Mesenchymal stem cell (in vitro differentiated cells and primary cell): ENCODE measurements around the gene SDC4.

Experiments
- DNase-seq: peaks from one replicate; pipeline ENCODE4 v3.0.0-alpha.2; 2013
- H2AFZ ChIP-seq: one replicate; pipeline ENCODE4 v1.6.1; 2013; ENCODE audit warnings: low read depth, mild to moderate bottlenecking, control low read depth, inconsistent platforms, low read length, moderate library complexity
- H2AK5ac ChIP-seq: 2 replicates; pipeline ENCODE4 v1.6.1; 2013; ENCODE audit warnings: low read length, moderate library complexity, mild to moderate bottlenecking, inconsistent platforms; ENCODE audit not compliant: severe bottlenecking
- H2BK120ac ChIP-seq: one replicate; pipeline ENCODE4 v1.6.1; 2013; ENCODE audit warnings: low read depth, mild to moderate bottlenecking, inconsistent platforms, low read length, moderate library complexity
- H2BK12ac ChIP-seq, 2 experiments: one replicate each; pipeline ENCODE4 v1.6.1; 2013; ENCODE audit warnings: inconsistent platforms in 2 of 2, low read length in 2 of 2, mild to moderate bottlenecking in 2 of 2, moderate library complexity in 2 of 2, control low read depth in 1 of 2
- H2BK15ac ChIP-seq: one replicate; pipeline ENCODE4 v1.6.1; 2013; ENCODE audit warnings: mild to moderate bottlenecking, low read depth, inconsistent platforms; ENCODE audit not compliant: poor library complexity, severe bottlenecking
- H2BK5ac ChIP-seq: 2 replicates; pipeline ENCODE4 v1.6.1; 2013; ENCODE audit warnings: low read depth, mild to moderate bottlenecking, low read length, control low read depth, inconsistent platforms; ENCODE audit not compliant: poor library complexity, severe bottlenecking
- H3K14ac ChIP-seq, 2 experiments: one replicate each; pipeline ENCODE4 v1.6.1; 2013; ENCODE audit warnings: inconsistent platforms in 2 of 2, low read length in 2 of 2, control low read depth in 1 of 2, mild to moderate bottlenecking in 1 of 2, moderate library complexity in 1 of 2
- H3K18ac ChIP-seq, 2 experiments: one replicate each; pipeline ENCODE4 v1.6.1; 2013; ENCODE audit warnings: inconsistent platforms in 2 of 2, low read length in 2 of 2, control low read depth in 1 of 2, low read depth in 1 of 2, mild to moderate bottlenecking in 1 of 2
- H3K23ac ChIP-seq, 2 experiments: one replicate each; pipeline ENCODE4 v1.6.1; 2013; ENCODE audit warnings: inconsistent platforms in 2 of 2, low read length in 2 of 2, mild to moderate bottlenecking in 2 of 2, moderate library complexity in 2 of 2, control low read depth in 1 of 2
- H3K27ac ChIP-seq: 2 replicates; pipeline ENCODE4 v1.5.1; 2013; ENCODE audit warnings: mild to moderate bottlenecking, moderate library complexity, low read length, control low read depth, inconsistent platforms; ENCODE audit not compliant: poor library complexity, severe bottlenecking
- H3K27me3 ChIP-seq, 2 experiments: 2 replicates each; pipeline versions ENCODE4 v1.6.1 to v1.7.0; 2013; ENCODE audit warnings: low read length in 2 of 2, mild to moderate bottlenecking in 2 of 2, moderate library complexity in 2 of 2, control low read depth in 1 of 2, inconsistent platforms in 1 of 2; ENCODE audit not compliant: control insufficient read depth in 1 of 2, insufficient read depth in 1 of 2
- H3K36me3 ChIP-seq, 2 experiments: 2 replicates each; pipeline versions ENCODE4 v1.6.1 to v1.7.0; 2013; ENCODE audit warnings: low read length in 2 of 2, control low read depth in 1 of 2, inconsistent platforms in 1 of 2, low read depth in 1 of 2, mild to moderate bottlenecking in 1 of 2; ENCODE audit not compliant: insufficient read depth in 2 of 2, control insufficient read depth in 1 of 2
- H3K4ac ChIP-seq, 2 experiments: one replicate each; pipeline ENCODE4 v1.6.1; 2013; ENCODE audit warnings: inconsistent platforms in 2 of 2, low read length in 2 of 2, mild to moderate bottlenecking in 2 of 2, moderate library complexity in 2 of 2, control low read depth in 1 of 2, low read depth in 1 of 2
- H3K4me1 ChIP-seq: 2 replicates; pipeline ENCODE4 v1.6.1; 2013; ENCODE audit warnings: low read depth, low read length, control low read depth; ENCODE audit not compliant: control insufficient read depth, insufficient read depth
- H3K4me2 ChIP-seq: 2 replicates; pipeline ENCODE4 v1.6.1; 2013; ENCODE audit warnings: low read length, mild to moderate bottlenecking, inconsistent platforms; ENCODE audit not compliant: poor library complexity, severe bottlenecking
- H3K4me3 ChIP-seq, 2 experiments: 2 replicates each; pipeline versions ENCODE4 v1.5.1 to v1.7.0; 2013; ENCODE audit warnings: low read length in 2 of 2, mild to moderate bottlenecking in 2 of 2, control low read depth in 1 of 2, low read depth in 1 of 2; ENCODE audit not compliant: insufficient read depth in 1 of 2
- H3K79me1 ChIP-seq: replicated peaks from 2 replicates; pipeline ENCODE4 v1.6.1; 2013; ENCODE audit warnings: mild to moderate bottlenecking, control low read depth, low read length, inconsistent platforms; ENCODE audit not compliant: poor library complexity, severe bottlenecking
- H3K9ac ChIP-seq: 2 replicates; pipeline ENCODE4 v1.7.0; 2013; ENCODE audit warnings: mild to moderate bottlenecking, low read length, moderate library complexity
- H3K9me3 ChIP-seq: 2 replicates; pipeline ENCODE4 v1.7.0; 2013; ENCODE audit warnings: mild to moderate bottlenecking, low read length; ENCODE audit not compliant: control insufficient read depth
- H4K8ac ChIP-seq: one replicate; pipeline ENCODE4 v1.6.1; 2013; ENCODE audit warnings: inconsistent platforms, mild to moderate bottlenecking, low read length, moderate library complexity
- H4K91ac ChIP-seq: one replicate; pipeline ENCODE4 v1.6.1; 2013; ENCODE audit warnings: mild to moderate bottlenecking, low read length, inconsistent platforms
- WGBS: methylation state at CpG from one replicate; pipeline ENCODE4 v1.1.7; 2013; ENCODE audit warnings: mixed read lengths; 5-methylcytosine and 5-hydroxymethylcytosine counted together

The SDC4 gene

GRCh38 chr20:45368221-45368980 is 20.2 kb upstream of the SDC4 start:
- H3K4ac ChIP-seq: no peak overlapping the region
- peaks cover 32 to 39% of the 10 kb centered on the region in 2 experiments for H3K36me3 ChIP-seq
- no peak for DNase-seq
- no peak overlapping the region for H4K91ac ChIP-seq
- no peak overlapping the region for H2AFZ ChIP-seq
- peaks cover 8% of the 10 kb centered on the region for H3K4me1 ChIP-seq
- no peak overlapping the region for H3K23ac ChIP-seq
- no peak overlapping the region for H3K4me2 ChIP-seq
- peaks cover 33% of the 10 kb centered on the region for H3K79me1 ChIP-seq
- H3K9ac ChIP-seq: no peak overlapping the region
- H3K27me3 ChIP-seq: no peaks in the 10 kb centered on the region
- no peak overlapping the region for H4K8ac ChIP-seq
- H3K18ac ChIP-seq: no peak overlapping the region
- H2BK120ac ChIP-seq: no peak overlapping the region
- H3K14ac ChIP-seq: no peak overlapping the region
- 88% methylated on average over 6 of the region's 6 CpGs for WGBS
- H2BK15ac ChIP-seq: no peak overlapping the region
- H3K4me3 ChIP-seq: no peak overlapping the region
- no peak overlapping the region for H2AK5ac ChIP-seq
- H3K9me3 ChIP-seq: no peaks in the 10 kb centered on the region
- no peak overlapping the region for H2BK5ac ChIP-seq
- H2BK12ac ChIP-seq: no peak overlapping the region
- no peak overlapping the region for H3K27ac ChIP-seq

GRCh38 chr20:45367126-45367525 is 18.9 kb upstream of the SDC4 start:
- Histone ChIP-seq H3K14ac (no peak overlapping the region), H4K91ac (no peak overlapping the region), H4K8ac (no peak overlapping the region), H2BK5ac (no peak overlapping the region), H3K27ac (no peak overlapping the region), H3K27me3 (no peaks in the 10 kb centered on the region), H3K79me1 (peaks cover 27% of the 10 kb centered on the region), H2AFZ (no peak overlapping the region), H3K18ac (no peak overlapping the region), H2AK5ac (no peak overlapping the region), H3K9ac (no peak overlapping the region), H3K4me1 (peaks cover 2% of the 10 kb centered on the region), H2BK12ac (no peak overlapping the region), H3K4ac (no peak overlapping the region), H3K9me3 (no peaks in the 10 kb centered on the region), H3K36me3 (peaks cover 29 to 39% of the 10 kb centered on the region in 2 experiments), H2BK120ac (no peak overlapping the region), H2BK15ac (no peak overlapping the region), H3K23ac (no peak overlapping the region), H3K4me2 (no peak overlapping the region), H3K4me3 (no peak overlapping the region)
- no peak for DNase-seq

- Histone ChIP-seq H3K18ac (no peak overlapping the region), H3K9ac (no peak overlapping the region), H4K8ac (no peak overlapping the region), H3K79me1 (peaks cover 27% of the 10 kb centered on the region), H3K36me3 (peaks cover 29 to 38% of the 10 kb centered on the region in 2 experiments), H3K14ac (no peak overlapping the region), H3K4me1 (peaks cover 2% of the 10 kb centered on the region), H3K4me3 (no peak overlapping the region), H2AFZ (no peak overlapping the region), H4K91ac (no peak overlapping the region), H3K9me3 (no peaks in the 10 kb centered on the region), H3K27me3 (no peaks in the 10 kb centered on the region), H3K23ac (no peak overlapping the region), H2BK15ac (no peak overlapping the region), H3K4ac (no peak overlapping the region), H2AK5ac (no peak overlapping the region), H3K4me2 (no peak overlapping the region), H3K27ac (no peak overlapping the region), H2BK12ac (no peak overlapping the region), H2BK120ac (no peak overlapping the region), H2BK5ac (no peak overlapping the region)
- DNase-seq: no peak
- WGBS: 89% methylated on average over 11 of the region's 11 CpGs
Observed at GRCh38 chr20:45366631-45367030, 18.4 kb upstream of the SDC4 start.

GRCh38 chr20:45366192-45366591 is 18.0 kb upstream of the SDC4 start:
- no peak overlapping the region for H3K9ac ChIP-seq
- H3K14ac ChIP-seq: no peak overlapping the region
- no peak for DNase-seq
- no peak overlapping the region for H2BK120ac ChIP-seq
- H2BK5ac ChIP-seq: no peak overlapping the region
- H3K4me2 ChIP-seq: no peak overlapping the region
- no peak overlapping the region for H2AK5ac ChIP-seq
- H4K8ac ChIP-seq: no peak overlapping the region
- H3K27me3 ChIP-seq: no peaks in the 10 kb centered on the region
- no peak overlapping the region for H3K4me3 ChIP-seq
- no peak overlapping the region for H2AFZ ChIP-seq
- peaks cover 2% of the 10 kb centered on the region for H3K4me1 ChIP-seq
- H4K91ac ChIP-seq: no peak overlapping the region
- H3K36me3 ChIP-seq: peaks cover 29 to 37% of the 10 kb centered on the region in 2 experiments
- no peak overlapping the region for H2BK12ac ChIP-seq
- H3K4ac ChIP-seq: no peak overlapping the region
- H3K27ac ChIP-seq: no peak overlapping the region
- no peak overlapping the region for H3K18ac ChIP-seq
- no CpG with 5 or more reads among the region's 1 CpG for WGBS
- H3K79me1 ChIP-seq: peaks cover 27% of the 10 kb centered on the region
- no peak overlapping the region for H3K23ac ChIP-seq
- no peak overlapping the region for H2BK15ac ChIP-seq
- H3K9me3 ChIP-seq: no peaks in the 10 kb centered on the region
